Amniotic stem cell (primary cell): Measurements from ENCODE around the gene NCBP3.
"Not testable (repeated sequence)": the region's sequence is repeated elsewhere in the genome, so short reads cannot be mapped to it uniquely, and the experiment has no call there.

Source experiments
- DNase-seq: peaks from one replicate; lab custom pipeline; 2025; lab: John Stamatoyannopoulos, UW

Gene NCBP3

DNA sequence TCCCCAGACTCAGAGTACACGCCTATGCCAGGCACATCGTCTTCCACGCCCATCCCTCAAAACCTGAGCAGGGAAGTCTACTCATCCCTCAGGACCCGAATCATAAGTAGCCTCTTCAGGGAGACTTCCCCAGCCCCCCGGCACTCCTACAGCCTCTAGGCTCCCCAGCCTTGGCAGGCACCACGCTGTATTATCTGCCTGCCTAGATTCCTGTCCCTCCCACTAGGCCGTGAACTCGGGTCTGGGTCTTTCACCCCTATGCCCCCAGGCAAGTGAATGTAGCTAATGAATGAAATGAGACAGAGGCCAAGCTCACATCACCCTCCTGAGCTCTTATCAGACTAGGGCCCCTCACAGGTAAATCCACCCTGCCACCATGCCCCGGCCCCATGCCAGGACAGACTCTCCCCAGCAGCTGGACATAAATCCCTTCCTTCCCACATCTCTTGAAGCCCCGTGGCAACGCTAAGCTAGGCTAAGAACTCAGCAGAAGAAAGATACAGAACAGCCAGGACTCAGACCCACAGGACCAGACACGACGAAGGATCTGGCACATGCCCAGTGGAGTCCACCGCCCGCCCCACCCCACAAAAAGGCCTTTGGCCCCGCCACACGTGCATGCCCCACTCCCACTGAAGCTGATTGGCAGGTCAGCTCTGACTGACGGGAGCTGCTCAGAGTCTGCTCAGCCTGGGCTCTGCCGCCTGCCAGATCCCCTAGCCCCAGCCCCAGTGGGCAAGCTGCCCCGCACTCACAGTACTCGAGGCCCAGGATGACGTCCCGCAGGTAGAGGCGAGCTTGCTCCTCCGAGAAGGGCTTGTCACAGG, 33.8 kb upstream of the NCBP3 start:
- no peak for DNase-seq

DNA sequence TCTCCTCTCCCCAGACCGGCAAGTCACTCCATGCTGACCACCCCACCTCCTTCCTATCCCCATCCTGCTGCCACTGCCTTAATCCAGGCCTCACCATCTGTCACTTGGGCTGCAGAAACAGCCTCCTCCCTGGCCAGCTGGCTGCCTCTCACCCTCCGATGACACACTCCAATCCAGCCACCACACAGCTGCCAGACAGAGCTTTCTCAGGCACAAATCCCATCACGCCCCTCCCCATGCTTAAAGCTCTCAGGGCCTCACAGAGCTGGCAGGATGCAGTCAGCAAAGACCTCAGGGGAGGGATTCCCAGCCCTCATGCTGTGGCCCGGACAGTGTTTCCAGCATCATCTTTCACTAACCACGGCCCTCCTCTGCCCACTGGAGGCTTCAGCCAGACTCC, 33.1 kb upstream of the NCBP3 start:
- peak; percentile 25 for DNase-seq

DNA sequence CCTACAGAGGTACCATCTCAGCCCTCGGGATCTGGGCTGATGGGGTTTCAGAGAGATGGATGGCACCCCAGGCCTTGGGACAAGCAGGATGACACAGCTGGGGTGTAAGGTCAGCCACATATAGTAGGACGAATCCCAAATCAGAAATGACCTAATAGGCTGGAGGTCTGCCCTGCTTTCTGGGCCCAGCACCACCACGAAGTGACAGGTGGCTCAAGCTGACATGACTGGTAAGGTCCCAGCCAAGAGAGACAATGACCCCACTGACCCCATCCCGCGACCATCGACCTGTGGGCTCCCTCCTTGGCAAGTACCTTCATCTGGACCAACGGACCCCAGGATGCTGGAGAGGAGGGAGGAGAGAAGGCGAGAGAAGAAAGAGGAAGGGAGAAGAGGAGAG, 31.2 kb upstream of the NCBP3 start:
- DNase-seq, result no peak

DNA sequence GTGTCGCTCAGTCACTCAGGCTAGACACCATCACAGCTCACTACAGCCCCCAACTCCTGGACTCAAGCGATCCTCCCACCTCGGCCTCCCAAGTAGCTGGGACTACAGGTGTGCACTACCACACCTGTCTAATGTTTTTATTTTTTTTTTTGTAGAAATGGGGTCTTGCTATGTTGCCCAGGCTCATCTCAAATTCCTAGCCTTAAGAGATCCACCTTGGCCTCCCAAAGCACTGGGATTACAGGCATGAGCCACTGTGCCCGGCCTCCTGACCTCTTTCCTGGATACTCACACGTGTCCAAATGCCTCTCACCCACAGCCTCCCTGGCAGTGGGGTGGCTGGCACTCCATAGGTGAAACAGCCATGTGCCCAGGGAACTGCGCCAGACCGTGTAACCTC, 29.3 kb upstream of the NCBP3 start:
- DNase-seq, result no peak

GRCh38 chr17:3873862-3874261, 27.8 kb upstream of the NCBP3 start:
- no peak for DNase-seq

GRCh38 chr17:3870871-3871306, 24.8 kb upstream of the NCBP3 start:
- DNase-seq, result no peak

DNA sequence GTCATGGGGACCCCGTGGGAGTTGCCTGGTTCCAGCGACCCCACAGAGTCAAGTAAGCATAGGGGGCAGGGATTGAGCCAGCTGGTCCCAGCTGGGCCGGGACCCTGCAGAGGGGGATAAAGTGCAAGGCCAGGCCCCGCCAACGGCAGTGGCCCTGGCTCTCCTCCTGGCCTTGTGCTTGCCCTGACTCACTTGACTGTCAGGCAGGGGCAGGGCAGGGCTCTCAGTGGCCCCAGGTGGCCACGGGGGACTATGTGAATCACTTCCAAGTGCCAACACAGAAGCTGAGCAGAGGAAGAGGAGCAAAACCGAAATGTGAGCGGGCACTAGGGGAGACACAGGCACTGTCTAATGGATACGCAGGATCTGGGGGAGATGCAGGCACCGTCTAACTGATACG, 21.6 kb upstream of the NCBP3 start:
- DNase-seq, result no peak

DNA sequence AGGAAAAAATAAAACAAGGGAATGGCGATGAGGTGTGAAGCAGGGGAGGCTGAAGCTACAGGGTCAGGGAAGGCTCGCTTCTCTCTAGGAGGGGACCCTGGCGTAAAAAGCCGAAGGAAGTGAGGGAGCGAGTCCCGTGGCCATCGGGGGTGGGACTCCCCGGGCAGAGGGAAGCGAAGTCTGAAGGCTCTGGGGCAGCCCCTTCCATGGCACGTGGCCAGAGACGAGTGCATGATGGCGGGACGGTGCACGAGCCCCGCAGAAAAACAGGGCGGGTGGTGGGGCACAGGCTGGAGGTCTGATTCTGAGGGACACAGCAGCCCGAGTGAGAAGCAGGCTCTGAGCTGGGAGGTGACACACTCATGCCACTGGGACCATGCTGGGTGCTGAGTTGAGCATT, 21.1 kb upstream of the NCBP3 start:
- DNase-seq, result no peak

DNA sequence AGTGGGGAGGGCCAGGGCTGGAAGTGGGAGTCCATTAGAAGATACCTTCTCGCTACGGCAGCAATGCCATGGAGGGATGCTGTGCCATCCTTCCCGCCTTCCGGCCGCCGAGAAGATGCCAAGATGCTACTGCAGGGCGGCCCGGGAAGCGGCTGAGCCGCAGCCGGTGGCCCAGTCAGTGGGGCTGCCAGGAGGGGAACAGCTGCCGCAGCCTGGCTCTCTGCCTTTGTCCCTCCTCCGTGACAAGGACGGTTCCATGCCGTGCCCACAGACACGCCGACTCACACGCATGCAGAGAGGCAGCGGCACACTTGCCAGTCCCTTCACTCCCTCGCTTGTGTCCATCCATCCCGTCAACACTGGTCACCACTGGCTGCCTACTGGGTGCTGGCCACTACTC, 20.2 kb upstream of the NCBP3 start:
- DNase-seq, result no peak

GRCh38 chr17:3865176-3865575, 19.1 kb upstream of the NCBP3 start:
- no peak for DNase-seq

DNA sequence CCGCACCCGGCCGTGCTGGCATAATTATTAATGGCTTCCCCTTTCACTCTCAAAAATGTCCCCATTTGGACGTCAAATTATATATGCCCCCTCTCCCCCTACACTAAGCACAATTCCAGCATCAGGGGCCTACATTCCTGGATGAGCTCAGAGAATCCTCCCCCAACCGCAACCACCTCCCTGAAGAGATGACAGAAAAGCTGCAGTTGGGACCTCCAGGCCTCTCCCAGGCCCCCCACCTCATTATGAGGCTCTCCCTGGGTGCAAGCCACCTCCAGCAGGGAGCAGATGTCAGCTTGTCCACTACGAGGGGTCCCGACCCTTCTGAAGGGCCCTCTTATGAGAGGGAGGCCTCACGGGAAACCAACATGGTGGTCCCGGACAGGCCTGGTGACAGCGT, 18.5 kb upstream of the NCBP3 start:
- no peak for DNase-seq

DNA sequence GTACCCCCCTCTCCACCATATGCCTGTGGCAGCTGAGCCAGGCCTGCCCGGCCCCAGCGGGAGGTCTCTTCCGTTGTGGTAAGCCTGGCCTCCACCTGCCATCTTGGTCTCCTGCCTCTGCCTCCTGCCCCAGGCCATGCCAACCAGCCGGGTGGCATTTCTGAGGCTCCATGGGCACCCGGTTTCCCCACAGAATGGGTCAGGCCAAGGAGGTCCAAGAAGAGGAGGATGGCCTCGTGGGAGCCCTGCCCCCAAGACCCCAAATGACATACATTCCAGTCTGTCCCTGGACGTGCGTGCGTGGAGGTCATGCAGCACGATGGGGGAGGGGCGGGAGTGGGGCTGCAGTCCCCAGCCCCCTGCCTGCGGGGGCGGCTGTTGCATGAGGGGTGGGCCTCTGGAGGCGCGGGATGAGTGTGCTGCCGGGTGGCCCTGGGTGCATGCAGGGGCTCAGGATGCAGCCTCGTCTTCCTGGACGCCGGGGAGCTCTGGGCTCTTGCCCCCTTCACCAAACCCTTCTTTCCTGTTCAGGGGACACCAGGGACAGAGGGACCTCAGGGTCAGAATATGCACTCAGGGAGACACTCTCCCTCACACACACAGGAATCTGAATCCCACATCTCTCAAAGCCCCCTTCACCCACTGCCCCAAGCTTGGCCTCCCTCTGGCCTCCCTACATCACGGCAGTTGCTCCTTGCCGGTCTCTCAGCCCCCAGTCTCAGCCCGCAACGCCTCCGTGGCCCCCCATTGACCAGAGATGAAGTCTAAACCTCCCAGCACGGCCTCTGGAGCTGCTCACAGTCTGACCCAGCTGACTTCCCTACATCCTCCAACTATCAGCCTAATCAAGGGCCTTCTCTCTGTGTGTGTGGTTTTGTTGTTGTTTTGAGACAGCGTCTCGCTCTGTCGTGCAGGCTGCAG, 16.0 kb upstream of the NCBP3 start:
- no peak for DNase-seq

- no peak for DNase-seq
Measured at GRCh38 chr17:3860939-3861700, 15.1 kb upstream of the NCBP3 start.

GRCh38 chr17:3859940-3860339, 13.9 kb upstream of the NCBP3 start:
- DNase-seq, result no peak

DNA sequence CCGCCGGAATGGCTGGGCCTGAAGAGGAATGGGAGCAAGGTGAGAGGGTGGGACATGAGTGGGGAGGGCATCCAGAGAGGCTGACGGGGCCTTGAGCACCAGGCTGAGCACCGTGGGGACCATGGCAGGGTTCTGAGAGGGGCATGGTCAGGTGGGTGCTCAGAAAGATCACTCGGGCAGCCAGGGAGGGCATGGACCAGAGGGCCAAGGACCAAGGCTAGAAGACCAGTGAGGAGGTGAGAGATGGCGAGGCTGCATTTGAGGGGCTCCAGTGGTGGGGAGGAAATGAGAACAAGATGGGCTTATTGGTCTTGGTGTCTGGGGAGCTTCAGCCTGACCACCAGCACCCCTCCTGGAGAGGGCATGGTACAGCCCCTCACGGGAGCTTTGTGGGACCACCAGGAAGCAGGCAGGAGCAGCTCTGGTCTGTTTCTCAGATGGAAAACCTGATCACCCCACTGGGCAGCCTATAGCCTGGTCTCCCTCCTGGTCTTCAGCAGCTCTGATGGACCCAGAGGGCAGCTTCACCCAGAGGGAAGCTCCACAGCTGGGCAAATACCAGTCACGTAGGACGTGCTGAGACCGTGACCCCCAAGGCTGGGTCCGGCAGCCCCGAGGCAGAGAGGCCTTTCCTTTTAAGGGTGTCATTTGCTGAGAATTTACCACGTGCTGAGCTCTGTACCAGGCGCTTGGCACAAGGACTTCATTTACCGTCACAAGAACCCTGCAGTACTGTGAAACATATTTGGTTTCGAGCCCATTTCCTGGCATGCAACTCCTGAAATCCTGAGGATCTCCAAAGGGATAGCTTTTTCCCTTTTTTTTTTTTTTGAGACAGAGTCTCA, 11.4 kb upstream of the NCBP3 start:
- DNase-seq, result no peak

- DNase-seq, result not testable (repeated sequence)
Measured at GRCh38 chr17:3854204-3854603, 8.2 kb upstream of the NCBP3 start.

DNA sequence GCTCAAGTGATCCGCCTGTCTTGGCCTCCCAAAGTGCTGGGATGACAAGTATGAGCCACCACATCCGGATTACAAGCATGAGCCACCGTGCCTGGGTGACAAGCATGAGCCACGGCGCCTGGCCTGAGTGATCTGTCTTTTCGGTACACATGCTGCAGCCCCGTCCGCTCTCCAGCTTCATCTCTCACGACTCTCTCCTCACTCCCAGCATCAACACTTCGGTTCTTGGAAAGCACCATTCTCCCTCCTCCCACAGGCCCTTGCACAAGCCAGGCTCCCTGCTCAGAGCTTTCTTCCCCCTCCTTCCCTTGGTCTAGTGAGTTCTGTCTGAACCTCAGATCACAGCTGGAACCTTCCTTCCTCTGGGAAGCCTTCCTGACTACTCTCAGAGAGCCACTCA, 6.5 kb upstream of the NCBP3 start:
- no peak for DNase-seq

DNA sequence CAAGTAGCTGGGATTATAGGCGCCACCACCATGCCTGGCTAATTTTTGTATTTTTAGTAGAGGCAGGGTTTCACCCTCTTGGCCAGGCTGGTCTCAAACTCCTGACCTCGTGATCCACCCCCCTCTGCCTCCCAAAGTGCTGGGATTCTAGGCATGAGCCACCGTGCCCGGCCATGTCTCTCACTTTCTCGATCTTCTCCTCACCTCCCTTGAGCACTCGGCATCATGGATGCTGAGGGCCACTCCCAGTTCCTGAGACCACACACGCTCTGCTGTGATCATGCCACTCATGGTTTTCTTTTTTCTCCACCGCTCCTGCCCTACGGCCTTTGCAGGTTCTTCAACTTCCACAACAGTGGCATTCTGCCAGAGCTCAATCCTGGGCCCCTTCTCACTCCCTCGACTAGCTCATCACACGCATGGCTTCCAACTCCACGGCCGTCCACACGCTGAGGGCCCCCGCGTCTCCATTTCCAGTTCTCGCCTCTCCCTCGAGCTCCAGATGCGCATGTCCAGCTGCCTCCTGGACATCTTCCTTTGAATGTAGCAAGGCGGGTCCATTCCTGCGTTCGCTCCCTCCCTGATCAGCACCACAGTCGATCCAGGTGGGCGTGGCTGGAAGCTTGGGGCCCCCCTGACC, 5.5 kb upstream of the NCBP3 start:
- no peak for DNase-seq

GRCh38 chr17:3848229-3848835, 2.3 kb upstream of the NCBP3 start:
- DNase-seq, result no peak

DNA sequence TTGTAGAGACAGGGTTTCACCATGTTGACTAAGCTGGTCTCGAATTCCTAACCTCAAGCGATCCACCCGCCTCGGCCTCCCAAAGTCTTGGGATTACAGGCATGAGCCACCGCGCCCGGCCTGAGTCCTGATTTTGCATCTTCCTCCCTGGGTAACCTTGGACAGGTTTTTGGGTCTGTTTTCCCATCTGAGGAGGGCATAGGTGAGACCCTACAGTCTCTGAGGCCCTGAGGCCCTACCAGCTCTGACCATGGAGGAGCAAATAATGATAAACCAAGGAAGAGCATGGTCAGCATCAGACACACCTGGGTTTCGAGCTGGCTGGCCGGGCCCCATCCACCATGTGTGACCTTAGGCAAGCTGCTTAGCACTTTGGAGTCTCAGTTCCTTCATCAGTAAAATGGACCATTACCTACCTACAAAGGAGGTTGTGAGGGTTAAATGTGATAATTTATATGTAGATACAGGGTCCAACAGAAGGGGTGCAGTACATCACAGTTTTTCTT, 1.2 kb upstream of the NCBP3 start:
- DNase-seq, result no peak
